Hypothalamus (tissue), 51 donors: ENCODE data around the gene PIEZO1.

Experiments used
- DNase-seq, 51 donors: peaks; one replicate each; lab custom pipeline; 2025; lab: John Stamatoyannopoulos, UW

Gene PIEZO1

GRCh38 chr16:88785106-88785924 lies at the start of gene PIEZO1:
PIEZO1 (minus strand) TSS chr16:88785220; CDS start chr16:88784964, 256 bp downstream.
- DNase-seq: peak in 41 of 51 donors; percentile 16 to 80 (median 49)

DNA sequence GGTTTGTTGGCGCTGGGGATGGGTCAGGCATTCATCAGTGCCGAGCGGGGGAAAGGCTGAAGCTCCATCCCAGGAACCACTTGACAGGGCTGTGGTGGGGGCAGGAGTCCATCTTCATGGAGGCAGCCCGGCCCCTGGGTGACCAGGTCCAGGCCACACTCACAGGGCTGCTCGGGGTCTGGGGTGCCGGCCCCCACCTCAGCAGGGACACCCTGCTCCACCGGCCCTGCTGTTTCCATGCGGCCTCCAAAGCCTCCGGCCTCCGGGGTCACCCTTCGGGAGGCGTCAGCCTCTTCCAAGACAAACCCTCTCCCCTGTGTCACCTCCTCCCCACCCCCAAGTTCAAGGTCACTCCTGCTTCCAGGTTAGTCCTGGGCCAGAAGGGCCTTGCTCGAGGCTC lies 49.6 kb upstream of the PIEZO1 start:
- DNase-seq: no peak

DNA sequence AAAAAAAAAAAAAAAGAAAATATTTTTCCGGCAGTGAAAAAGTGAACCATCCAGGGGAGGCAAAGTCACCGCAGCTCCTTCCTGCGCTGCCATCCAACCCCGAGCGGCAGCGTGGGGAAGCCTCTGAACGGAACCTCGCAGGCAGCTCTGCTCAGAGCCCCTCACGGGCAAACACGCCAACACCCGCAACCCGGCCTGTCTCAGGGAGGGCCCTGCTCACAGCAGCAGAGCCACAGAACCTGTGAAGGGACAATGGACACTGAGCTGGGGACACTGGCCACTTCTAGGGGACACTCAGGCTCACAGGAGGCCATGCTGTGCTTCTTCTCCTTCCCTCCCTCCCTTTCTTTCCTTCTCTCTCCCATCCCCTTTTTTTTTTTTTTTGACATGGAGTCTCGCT lies 48.1 kb upstream of the PIEZO1 start:
- no peak for DNase-seq

DNA sequence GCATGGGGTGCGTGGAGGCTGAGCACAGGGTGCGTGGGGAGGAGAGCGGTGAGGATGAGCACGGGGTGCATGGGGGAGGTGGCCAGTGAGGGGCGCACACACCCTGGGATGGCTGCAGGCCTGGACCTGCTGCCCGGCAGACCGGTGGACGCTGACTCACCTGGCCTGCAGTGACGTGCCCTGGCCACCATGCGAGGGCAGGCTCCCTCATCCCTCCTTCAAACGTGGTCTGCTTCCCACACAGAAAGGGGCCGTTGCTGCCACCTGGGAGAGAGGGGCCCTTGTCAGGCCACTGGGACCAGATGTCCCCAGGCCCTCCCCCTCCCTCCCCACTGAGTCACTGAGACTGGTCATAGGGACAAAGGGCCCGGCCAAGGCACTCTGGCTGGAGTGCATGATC lies 46.8 kb upstream of the PIEZO1 start:
- DNase-seq: no peak

DNA sequence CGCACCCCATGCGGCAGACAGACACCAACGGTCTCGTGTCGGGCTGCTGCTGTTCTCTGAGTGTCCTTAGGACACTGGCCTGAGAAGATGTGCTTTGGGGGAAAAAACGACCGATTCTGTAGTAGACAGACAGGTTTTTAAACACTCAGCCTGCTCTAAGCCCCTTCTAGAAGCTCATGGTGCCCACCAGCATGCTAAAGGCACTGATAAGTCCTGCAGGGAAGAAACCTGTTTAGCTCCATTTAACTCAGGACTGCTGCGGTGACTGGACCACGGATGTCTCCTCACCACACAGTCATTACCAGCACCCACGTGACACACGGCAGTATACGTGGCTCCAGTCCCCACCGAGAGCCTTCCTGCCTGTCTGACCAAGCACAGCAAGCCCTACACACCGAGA lies 45.8 kb upstream of the PIEZO1 start:
- DNase-seq: no peak

DNA sequence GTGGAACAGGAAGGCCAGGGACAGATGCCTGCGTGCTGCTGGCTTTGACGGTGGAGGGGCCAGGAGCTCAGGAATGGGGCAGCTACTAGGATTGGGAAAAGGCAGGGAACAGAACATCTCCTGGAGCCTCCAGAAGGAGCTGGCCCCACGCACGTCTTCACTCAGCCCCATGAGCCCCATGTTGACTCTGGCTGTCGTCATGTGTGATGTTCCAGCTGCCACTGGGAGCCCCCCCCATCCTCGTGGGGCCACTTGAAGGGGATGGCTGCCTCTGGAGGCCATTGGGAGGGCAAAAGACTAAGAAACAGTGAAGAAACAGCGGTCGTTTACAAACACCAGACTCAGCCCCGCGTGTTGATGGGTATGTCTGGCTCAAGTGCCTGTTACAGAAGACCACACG lies 45.2 kb upstream of the PIEZO1 start:
- DNase-seq: no peak

DNA sequence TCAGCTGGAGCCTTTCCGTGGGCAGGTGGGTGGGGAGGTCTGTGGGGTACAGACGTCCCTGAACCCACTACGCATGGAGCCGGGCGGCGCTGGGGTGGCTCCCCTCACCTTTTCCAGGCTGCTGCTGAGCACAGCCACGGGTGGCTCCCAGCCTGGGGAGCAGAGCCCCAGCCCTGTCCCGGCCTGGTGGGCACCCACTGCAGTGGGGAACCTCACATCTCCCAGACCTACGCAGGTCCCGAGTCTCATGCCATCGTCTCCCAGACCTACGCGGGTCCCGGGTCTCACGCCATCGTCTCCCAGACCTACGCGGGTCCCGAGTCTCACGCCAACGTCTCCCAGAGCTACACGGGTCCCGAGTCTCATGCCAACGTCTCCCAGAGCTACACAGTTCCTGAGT lies 43.7 kb upstream of the PIEZO1 start:
- peak in 12 of 51 donors; percentile 12 to 56 (median 26) for DNase-seq

GRCh38 chr16:88827727-88828126 lies 42.7 kb upstream of the PIEZO1 start:
- no peak for DNase-seq

DNA sequence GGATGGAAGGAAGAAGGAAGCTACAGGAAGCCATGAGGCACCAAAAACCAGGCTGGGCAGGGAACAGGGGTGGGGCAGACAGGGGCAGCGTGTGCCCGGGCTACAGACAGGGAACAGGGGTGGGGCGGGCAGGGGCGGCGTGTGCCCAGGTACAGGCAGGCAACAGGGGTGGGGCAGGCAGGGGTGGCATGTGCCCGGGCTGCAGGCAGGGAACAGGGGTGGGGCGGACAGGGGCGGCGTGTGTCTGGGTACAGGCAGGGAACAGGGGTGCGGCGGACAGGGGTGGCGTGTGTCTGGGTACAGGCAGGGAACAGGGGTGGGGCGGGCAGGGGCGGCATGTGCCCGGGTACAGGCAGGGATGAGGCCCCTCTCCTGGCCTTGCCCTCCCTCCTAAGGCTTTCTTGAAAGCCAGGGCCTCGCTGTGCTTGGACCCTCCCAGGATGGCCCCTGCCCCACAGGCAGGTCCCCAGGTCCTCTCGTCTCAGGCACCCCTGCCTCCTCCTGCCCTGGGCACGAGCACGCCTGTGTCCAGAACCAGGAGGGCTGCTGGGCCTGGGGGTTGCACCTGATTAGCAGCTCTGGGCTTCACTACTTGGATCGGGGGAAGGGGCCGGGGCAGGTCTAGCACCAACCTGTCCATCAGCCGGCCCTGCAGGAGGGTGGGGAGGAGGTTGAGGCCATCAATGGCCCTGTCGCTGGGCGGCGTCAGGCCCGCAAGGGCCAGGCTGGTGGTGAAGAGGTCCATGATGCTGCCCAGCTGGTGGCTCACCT lies 41.2 kb upstream of the PIEZO1 start:
- DNase-seq: no peak

- no peak for DNase-seq
These were observed 40.1 kb upstream of the PIEZO1 start for GRCh38 chr16:88825146-88825545.

DNA sequence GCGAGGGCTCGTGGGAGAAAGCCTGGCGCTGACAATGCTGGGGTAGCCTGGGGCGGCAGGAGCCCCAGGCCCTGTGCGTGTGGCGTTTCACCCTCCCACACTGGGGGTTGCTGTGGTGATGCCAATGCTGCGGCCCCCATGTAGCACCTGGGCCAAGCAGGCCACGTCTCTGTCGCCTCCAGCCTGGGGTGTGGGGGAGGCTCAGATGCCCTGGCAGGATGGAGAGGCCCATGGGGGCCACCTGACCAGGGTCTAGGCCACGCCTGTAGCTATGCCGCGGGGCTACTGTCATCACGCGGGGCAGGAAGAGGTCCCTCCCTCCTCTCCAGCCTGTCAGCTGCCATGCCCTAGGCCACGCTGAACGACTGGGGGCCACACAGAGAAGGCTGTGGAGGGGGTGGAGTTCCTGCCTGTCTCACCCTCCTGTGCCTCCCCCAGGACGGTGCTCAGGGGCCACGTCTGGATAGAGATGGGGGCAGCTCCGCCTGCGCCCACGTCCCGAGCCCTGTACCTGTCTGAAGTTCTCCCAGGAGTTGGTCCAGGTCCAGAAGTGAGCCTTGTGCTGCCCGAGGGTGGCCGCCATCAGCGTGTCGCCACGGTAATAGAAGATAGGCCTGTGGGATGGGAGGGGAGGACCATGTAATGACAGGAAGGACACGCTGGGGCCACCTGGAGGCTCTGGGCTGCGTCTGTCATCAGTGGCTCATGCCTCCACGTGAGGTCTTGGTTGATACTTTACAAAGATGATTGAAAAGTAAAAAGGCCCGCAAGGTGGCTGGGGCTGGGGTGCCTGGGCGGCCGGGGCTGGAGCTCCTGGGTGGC lies 39.4 kb upstream of the PIEZO1 start:
- no peak for DNase-seq

DNA sequence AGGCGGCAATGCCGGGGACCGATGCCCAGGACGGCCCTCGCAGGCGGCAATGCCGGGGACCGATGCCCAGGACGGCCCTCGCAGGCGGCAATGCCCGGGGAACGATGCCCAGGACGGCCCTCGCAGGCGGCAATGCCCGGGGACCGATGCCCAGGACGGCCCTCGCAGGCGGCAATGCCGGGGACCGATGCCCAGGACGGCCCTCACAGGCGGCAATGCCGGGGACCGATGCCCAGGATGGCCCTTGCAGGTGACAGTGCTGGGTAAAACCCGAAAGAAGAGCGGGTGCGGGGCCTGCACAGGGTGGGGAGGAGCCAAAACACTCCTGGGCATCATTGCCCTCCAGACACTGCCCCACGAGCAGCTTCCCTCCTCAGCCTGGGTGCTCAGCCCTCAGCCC lies 38.6 kb upstream of the PIEZO1 start:
- DNase-seq: peak in 3 of 51 donors; percentile 8 to 35 (median 19)

GRCh38 chr16:88822281-88823040 lies 37.4 kb upstream of the PIEZO1 start:
- DNase-seq: no peak

DNA sequence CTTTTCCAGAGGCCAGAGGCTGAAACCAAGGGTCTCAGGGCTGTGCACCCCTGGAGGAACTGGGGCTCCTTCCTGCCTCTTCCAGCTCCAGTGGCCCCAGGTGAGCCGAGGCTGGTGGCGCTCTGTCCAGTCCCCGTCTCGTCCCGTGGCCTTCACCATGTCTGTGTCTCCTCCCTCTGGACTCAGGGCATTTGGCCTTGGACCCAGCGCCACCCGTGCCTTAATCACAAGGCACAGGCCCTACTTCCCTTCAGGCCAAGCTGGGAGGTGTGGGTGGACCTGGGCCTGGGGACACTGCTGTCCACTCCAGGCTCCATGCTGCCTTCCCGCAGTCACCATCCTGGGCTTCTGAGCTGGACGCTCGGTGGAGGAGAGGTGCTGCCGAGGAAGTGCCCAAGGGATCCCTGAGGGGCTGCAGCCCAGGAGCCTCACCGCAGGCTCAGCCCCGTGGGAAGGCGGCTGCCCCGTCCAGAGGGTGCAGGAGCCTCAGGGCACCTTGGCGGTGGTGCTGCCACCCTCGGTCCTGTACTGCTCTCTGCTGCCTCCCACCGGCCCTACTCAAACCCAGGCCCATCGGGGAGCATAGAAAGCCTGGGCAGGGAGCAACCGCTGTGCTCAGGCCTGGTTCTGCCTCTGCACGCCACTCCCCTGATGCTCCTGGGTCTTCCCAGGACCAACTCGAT lies 36.3 kb upstream of the PIEZO1 start:
- DNase-seq: no peak

GRCh38 chr16:88820385-88821025 lies 35.5 kb upstream of the PIEZO1 start:
- no peak for DNase-seq

- DNase-seq: no peak
These were observed 34.1 kb upstream of the PIEZO1 start for GRCh38 chr16:88819126-88819525.

DNA sequence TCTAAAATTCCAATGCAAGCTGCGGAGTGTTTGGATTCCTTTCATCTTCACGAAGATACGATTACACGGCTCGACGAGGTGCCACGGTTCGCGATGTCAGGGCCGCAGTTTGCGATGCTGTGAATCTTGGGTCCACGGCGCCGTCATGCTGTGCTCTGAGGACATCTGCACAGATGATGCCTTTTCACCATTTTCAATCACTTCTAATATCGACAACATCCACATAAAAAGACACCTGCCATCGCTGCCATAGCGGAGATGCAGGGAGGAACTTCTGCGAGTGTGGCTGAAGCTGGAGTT lies 33.5 kb upstream of the PIEZO1 start:
- DNase-seq: no peak

DNA sequence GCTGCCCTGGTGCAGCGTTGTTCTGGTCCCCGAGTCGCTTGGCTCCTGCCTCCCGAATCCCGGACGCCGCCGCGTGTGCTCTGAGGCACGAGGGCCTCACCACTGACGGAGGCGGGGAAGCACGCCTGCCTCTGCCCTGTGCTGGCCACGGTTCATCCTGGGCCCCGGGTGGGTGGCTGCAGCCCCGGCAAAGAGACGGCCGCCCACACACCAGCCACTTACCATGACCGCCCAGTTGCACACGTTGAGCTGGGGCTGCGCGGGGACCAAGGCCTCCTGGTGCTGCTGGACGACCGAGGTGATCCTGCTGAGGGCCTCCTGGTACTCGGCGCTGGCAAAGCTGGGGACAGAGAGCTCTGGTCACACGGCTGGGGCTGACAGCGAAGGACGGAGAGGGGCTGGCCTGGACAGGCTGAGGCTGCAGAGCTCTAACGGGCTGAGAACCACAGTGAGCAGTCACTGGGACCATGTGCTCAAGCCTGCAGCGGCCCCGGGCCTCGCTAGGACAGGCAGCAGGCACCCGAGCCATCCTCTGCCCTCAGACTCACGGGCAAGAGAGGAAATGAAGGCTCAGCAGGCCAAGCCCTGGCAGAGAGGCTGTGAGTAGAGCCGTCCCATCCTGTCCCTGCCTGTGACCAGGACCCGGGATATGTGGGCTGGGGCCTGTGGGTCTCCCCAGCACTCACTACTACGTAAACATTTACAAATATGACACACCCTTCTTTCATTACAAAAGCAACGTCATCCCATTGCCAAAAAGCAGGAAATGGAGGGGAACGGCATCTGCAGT lies 33.0 kb upstream of the PIEZO1 start:
- no peak for DNase-seq
